ENCODE data around the gene F2RL1. TPM values are rescaled to one million over a fixed set of nuclear protein-coding genes. Genes with fewer than 3 reads are reported as not detected.

Gene F2RL1
- total and polyA plus RNA-seq, 2 of the 8 experiments (the other 6 are each of a cell fraction or from before 2014, with no cell fraction given) = 23.2 to 26.6 TPM

DNA sequence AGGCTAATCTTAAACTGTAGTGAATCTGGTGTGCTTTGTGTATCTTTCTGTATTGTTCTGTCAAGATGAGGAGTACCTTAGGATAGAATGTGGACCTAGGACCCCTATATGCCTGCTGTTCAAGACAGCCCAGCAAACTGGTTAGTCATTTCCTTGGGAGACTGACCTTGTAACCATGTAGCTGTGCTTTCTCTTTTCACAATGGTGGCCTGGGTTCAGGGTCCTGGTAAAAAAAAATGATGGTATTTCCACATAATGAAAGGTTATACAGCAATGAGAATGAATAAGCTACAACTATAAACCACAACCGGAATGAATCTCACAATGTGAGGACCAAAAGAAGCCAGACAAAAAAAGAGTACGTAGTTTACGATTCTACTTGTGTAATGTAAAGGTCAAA lies 36.4 kb upstream of the F2RL1 start:
- H3K79me1 ChIP-seq (ENCODE audit: low read depth, low read length) = no peaks in the 10 kb centered on the region
- H4K91ac ChIP-seq (replicated peaks; ENCODE audit: insufficient read length, low read length) = no peak overlapping the region
- H3K27ac ChIP-seq (ENCODE audit: low read depth, low read length) = no peak overlapping the region
- no peak overlapping the region for H4K8ac ChIP-seq (ENCODE audit: extremely low read depth, insufficient read depth, low read length)
- no peak overlapping the region for H3K56ac ChIP-seq (replicated peaks; ENCODE audit: insufficient read length, low read depth, low read length)
- no peak overlapping the region for H2AFZ ChIP-seq (ENCODE audit: low read length)
- no peaks in the 10 kb centered on the region for H3K27me3 ChIP-seq (replicated peaks in 1 of 4; ENCODE audit: control insufficient read depth in 3 of 4, extremely low read depth in 1 of 4, insufficient read depth in 3 of 4, low read length in 3 of 4)
- peaks cover 1 to 8% (median 3%) of the 10 kb centered on the region in 4 experiments; a peak in 4 of 7 replicates for H3K4me1 ChIP-seq (replicated peaks in 1 of 4; ENCODE audit: control insufficient read depth in 3 of 4, insufficient read depth in 4 of 4, low read length in 3 of 4)
- H2BK12ac ChIP-seq (ENCODE audit: low read depth, low read length) = no peak overlapping the region
- H4K20me1 ChIP-seq (replicated peaks in 1 of 2; ENCODE audit: control insufficient read depth in 1 of 2, insufficient read depth in 2 of 2, low read length in 2 of 2) = no peaks in the 10 kb centered on the region
- no peak overlapping the region for H3K14ac ChIP-seq (ENCODE audit: insufficient read length)
- CTCF ChIA-PET (ENCODE audit: partially characterized antibody) = interaction anchor here (1.1 to 1.6 kb wide), 2 partner anchors 8 to 37 kb away, joined by 3 to 9 read pairs; partner anchors contain the start of gene F2RL1
- no peak overlapping the region for H2BK15ac ChIP-seq (ENCODE audit: low read length)
- H2BK5ac ChIP-seq (ENCODE audit: low read depth, low read length) = no peak overlapping the region
- H3K23me2 ChIP-seq (ENCODE audit: low read depth, low read length) = no peaks in the 10 kb centered on the region
- no peaks in the 10 kb centered on the region for H3K9me3 ChIP-seq (ENCODE audit: insufficient read depth in 2 of 2, low read depth in 1 of 2, low read length in 1 of 2)
- no peak overlapping the region for H4K5ac ChIP-seq (ENCODE audit: insufficient read length, low read depth, low read length)
- no peaks in the 10 kb centered on the region for H3K79me2 ChIP-seq (ENCODE audit: control insufficient read depth in 1 of 2, insufficient read depth in 2 of 2, low read length in 2 of 2)
- no peak overlapping the region for H3K4ac ChIP-seq (replicated peaks; ENCODE audit: insufficient read length, low read depth, low read length)
- no peak overlapping the region for H3K9ac ChIP-seq (replicated peaks in 1 of 4; ENCODE audit: extremely low read depth in 1 of 4, low read depth in 3 of 4, low read length in 3 of 4)
- no peak for DNase-seq (ENCODE audit: low read depth in 1 of 2, low spot score in 2 of 2)
- FAIRE-seq = no peak
- no peak overlapping the region for H3K18ac ChIP-seq (ENCODE audit: extremely low read depth, low read length)
- H2BK120ac ChIP-seq (replicated peaks; ENCODE audit: low read depth, low read length) = no peak overlapping the region
- H3K36me3 ChIP-seq (ENCODE audit: control insufficient read depth in 2 of 4, insufficient read depth in 4 of 4, low read length in 3 of 4) = no peaks in the 10 kb centered on the region
- H3K23ac ChIP-seq (ENCODE audit: insufficient read length) = no peak overlapping the region
- H3K4me3 ChIP-seq (ENCODE audit: extremely low read depth in 1 of 4, insufficient read depth in 2 of 4, low read depth in 3 of 4, low read length in 4 of 4) = no peak overlapping the region
- WGBS, 2 experiments (ENCODE audit: extremely low coverage in 1 of 2, insufficient coverage in 1 of 2, insufficient read length in 1 of 2, insufficient replicate concordance in 2 of 2, low coverage in 1 of 2, low lambda C conversion rate in 2 of 2, missing lambda C conversion rate in 1 of 2) = 98% methylated on average over 3 of the region's 3 CpGs; no CpG with 5 or more reads in 1 of the 2 experiments
- no peak overlapping the region for H3K4me2 ChIP-seq (ENCODE audit: insufficient read depth in 1 of 2, low read depth in 2 of 2, low read length in 2 of 2)
- no peak overlapping the region for H2BK20ac ChIP-seq (ENCODE audit: low read length)
- no peak overlapping the region for H2AK5ac ChIP-seq (ENCODE audit: low read depth, low read length)
- POLR2A ChIA-PET (ENCODE audit: partially characterized antibody) = interaction anchor here (2.5 kb wide), 1 partner anchor 25 kb away, joined by 15 read pairs; no protein-coding TSS in a partner anchor
- TF ChIP-seq KDM1A (IDR thresholded peaks at IDR 0.05; ENCODE audit: borderline replicate concordance, low read length) = no peak
- TF ChIP-seq MAFK (IDR thresholded peaks at IDR 0.05; ENCODE audit: low read depth, low read length) = no peak
- no peak for TF ChIP-seq NRF1 (IDR thresholded peaks at IDR 0.05; ENCODE audit: low read depth, low read length)
- TF ChIP-seq CTBP2 (IDR thresholded peaks at IDR 0.05; ENCODE audit: borderline replicate concordance, insufficient read depth, insufficient read length, low read length) = no peak
- TF ChIP-seq BACH1 (IDR thresholded peaks at IDR 0.05; ENCODE audit: low read length) = no peak
- TF ChIP-seq EP300 (IDR thresholded peaks at IDR 0.05; ENCODE audit: borderline replicate concordance in 1 of 2, low read depth in 2 of 2, low read length in 2 of 2) = no peak
- no peak for TF ChIP-seq USF2 (IDR thresholded peaks at IDR 0.05; ENCODE audit: low read length)
- TF ChIP-seq GABPA (IDR thresholded peaks at IDR 0.05; ENCODE audit: borderline replicate concordance, insufficient read depth, low read length) = no peak
- no peak for TF ChIP-seq PHF8 (conservative IDR thresholded peaks at IDR 0.05; ENCODE audit: low read depth, low read length)
- no peak for TF ChIP-seq JUND (IDR thresholded peaks at IDR 0.05; ENCODE audit: low read length)
- TF ChIP-seq KDM5A (IDR thresholded peaks at IDR 0.05; ENCODE audit: low read length) = no peak
- TF ChIP-seq CREB1 (IDR thresholded peaks at IDR 0.05) = no peak
- TF ChIP-seq E2F6 (IDR thresholded peaks at IDR 0.05) = no peak
